T-helper 17 cell (primary cell): Measurements from ENCODE around the gene CACNB4. TPM values are rescaled to one million over a fixed set of nuclear protein-coding genes. Genes with fewer than 3 reads are reported as not detected.

Experiments used
- total RNA-seq, 4 donors: library from RNA in 2 of 4; stranded (reverse) in 2 of 4; gene quantifications; one replicate each; pipeline ENCODE4 v1.2.3 and lab custom pipeline; 2022 to 2026

Gene CACNB4
- total RNA-seq, 2 donors from 2014 or later, result 0.37 to 0.65 TPM

Other genes with a start within 250 kb of the CACNB4 start
- 10 to 100 TPM; 11.2 to 12.2 TPM for gene STAM2, start 76.7 kb upstream of the CACNB4 start, total RNA-seq
- gene FMNL2, start 236.1 kb upstream of the CACNB4 start, total RNA-seq, result under 1 TPM; 0.34 to 0.40 TPM